Vagina (tissue), 2 donors: ENCODE data around the gene CELA3B. TPM values are rescaled to one million over a fixed set of nuclear protein-coding genes. Genes with fewer than 3 reads are reported as not detected.
"Not testable (repeated sequence)": the region's sequence is repeated elsewhere in the genome, so short reads cannot be mapped to it uniquely, and the experiment has no call there.

ENCODE experiments used
- DNase-seq, 2 donors: peaks; one replicate each; pipeline ENCODE4 v3.0.0-alpha.2; 2017; ENCODE audit errors: extremely low spot score in 2 of 2
- H3K27ac ChIP-seq: fragments of 200-600 bp; sonication (generic); one replicate; pipeline ENCODE4 v1.5.1; 2019
- H3K27me3 ChIP-seq: fragments of 200-600 bp; sonication (generic); one replicate; pipeline ENCODE4 v1.5.1; 2019
- H3K36me3 ChIP-seq, 2 donors: fragments of 200-600 bp; sonication (generic); one replicate each; pipeline ENCODE4 v1.5.1; 2017 to 2019
- H3K4me1 ChIP-seq: fragments of 200-600 bp; sonication (generic); one replicate; pipeline ENCODE4 v1.5.1; 2019
- H3K4me3 ChIP-seq, 2 donors: fragments of 200-600 bp; sonication (generic); 1 replicate in 1 of 2; 2 replicates in 1 of 2; pipeline ENCODE4 v1.5.1; 2016 to 2019
- H3K9me3 ChIP-seq: fragments of 200-600 bp; sonication (generic); one replicate; pipeline ENCODE4 v1.5.1; 2019
- CTCF ChIP-seq, 3 experiments: fragments of 450-650 bp in 2 of 3; fragments of 200-600 bp in 1 of 3; sonication (generic) in 1 of 3; IDR thresholded peaks; one replicate each; pipeline ENCODE4 v1.5.1; 2017 to 2019; ENCODE audit warnings: antibody characterized with exemption in 3 of 3, mild to moderate bottlenecking in 2 of 3, moderate library complexity in 2 of 3
- POLR2A ChIP-seq, 2 donors: fragments of 450-650 bp; IDR thresholded peaks; one replicate each; pipeline ENCODE4 v1.6.1; 2017; ENCODE audit warnings: antibody characterized with exemption in 2 of 2, mild to moderate bottlenecking in 2 of 2, moderate library complexity in 2 of 2
- POLR2AphosphoS5 ChIP-seq, 2 donors: sonication (generic); formaldehyde crosslinking; IDR thresholded peaks; one replicate each; pipeline ENCODE4 v1.9.0; 2017; ENCODE audit warnings: antibody characterized with exemption in 2 of 2, mild to moderate bottlenecking in 2 of 2, low read depth in 1 of 2; ENCODE audit not compliant: insufficient read depth in 1 of 2
- intact Hi-C: fragments of 100-400 bp; cut with DNase I; formaldehyde crosslinking; loops from one replicate; pipeline ENCODE4 v1.15.1; 2023
- small RNA-seq: library from RNA; depleted of rRNA; stranded (forward); fragments of <200 nt; gene quantifications from one replicate; pipeline ENCODE3, GENCODE V24; 2016
- total RNA-seq: library from RNA; depleted of rRNA; stranded (reverse); fragments of >200 nt; gene quantifications from one replicate; pipeline ENCODE4 v1.2.3, GENCODE V29; 2016

The CELA3B gene
- total RNA-seq, 1 donor from 2014 or later: not detected

DNA sequence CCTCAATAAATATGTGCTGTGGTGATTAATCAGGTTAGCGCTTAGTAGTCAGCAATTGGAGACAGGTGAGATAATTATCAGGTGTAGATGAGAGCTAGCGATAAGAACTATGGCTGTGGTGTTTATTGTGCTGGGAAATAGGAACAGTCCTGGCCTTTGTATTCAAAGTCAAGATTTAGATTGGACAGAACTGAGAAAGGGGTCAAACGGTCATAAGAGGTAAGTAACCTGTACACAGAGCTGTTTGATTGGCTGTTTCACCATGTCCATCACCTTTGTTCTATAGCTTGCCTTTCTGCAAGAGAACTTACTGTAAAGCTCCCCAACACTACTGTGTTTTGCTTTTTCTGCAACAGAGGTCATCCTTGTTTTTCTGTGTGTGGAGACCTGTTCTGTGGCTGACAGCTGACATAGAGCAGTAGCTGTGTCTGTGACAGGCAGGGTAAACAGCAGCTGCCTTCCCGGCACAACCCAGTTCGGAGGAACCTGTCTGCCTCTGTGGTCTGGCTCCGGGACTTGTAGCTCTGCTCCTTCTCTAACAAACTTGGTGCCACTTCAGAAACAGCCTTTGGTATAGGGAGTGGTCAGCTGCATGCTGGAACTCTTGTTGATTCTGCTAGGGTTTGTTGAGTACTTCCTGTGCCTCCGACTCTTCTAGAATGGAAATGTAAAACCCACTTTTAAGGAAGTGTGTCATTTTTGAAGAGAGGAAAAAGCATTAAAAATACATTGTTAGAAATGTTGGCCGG lies 54.6 kb downstream of the CELA3B start:
- H3K36me3 ChIP-seq: no peaks in the 10 kb centered on the region
- no peak for DNase-seq
- H3K27ac ChIP-seq: no peak overlapping the region
- TF ChIP-seq CTCF (IDR thresholded peaks at IDR 0.05) (no peak), POLR2A (IDR thresholded peaks at IDR 0.05) (no peak), POLR2AphosphoS5 (IDR thresholded peaks at IDR 0.05; ENCODE audit: insufficient read depth in 1 of 2, low read depth in 1 of 2) (no peak)
- H3K27me3 ChIP-seq: no peaks in the 10 kb centered on the region
- H3K4me1 ChIP-seq: peaks cover 4% of the 10 kb centered on the region
- intact Hi-C loops: no loop called here
- no peak overlapping the region for H3K4me3 ChIP-seq
- H3K9me3 ChIP-seq: no peaks in the 10 kb centered on the region

- not testable (repeated sequence) for H3K36me3 ChIP-seq
Observed at GRCh38 chr1:22034834-22035233, 58.0 kb downstream of the CELA3B start.

GRCh38 chr1:22037520-22037919 lies 60.7 kb downstream of the CELA3B start:
- H3K4me1 ChIP-seq: peaks cover 15% of the 10 kb centered on the region
- H3K4me3 ChIP-seq: no peak overlapping the region
- no peaks in the 10 kb centered on the region for H3K9me3 ChIP-seq
- H3K27me3 ChIP-seq: no peaks in the 10 kb centered on the region
- TF ChIP-seq POLR2A (IDR thresholded peaks at IDR 0.05): no peak
- H3K36me3 ChIP-seq: no peaks in the 10 kb centered on the region
- no peak overlapping the region for H3K27ac ChIP-seq
- intact Hi-C loops: no loop called here
- DNase-seq: no peak

More at GRCh38 chr1:22034834-22035233, 58.0 kb downstream of the CELA3B start:
- H3K9me3 ChIP-seq, H3K27ac ChIP-seq, H3K4me3 ChIP-seq, H3K4me1 ChIP-seq, DNase-seq, H3K27me3 ChIP-seq, intact Hi-C loops: not testable (repeated sequence)

- peaks cover 15% of the 10 kb centered on the region for H3K4me1 ChIP-seq
- no peak for DNase-seq
- H3K9me3 ChIP-seq: no peaks in the 10 kb centered on the region
- no peak overlapping the region for H3K27ac ChIP-seq
- no peak overlapping the region for H3K4me3 ChIP-seq
- no peak for TF ChIP-seq CTCF (IDR thresholded peaks at IDR 0.05)
- no peak for TF ChIP-seq POLR2AphosphoS5 (IDR thresholded peaks at IDR 0.05; ENCODE audit: insufficient read depth in 1 of 2, low read depth in 1 of 2)
- TF ChIP-seq POLR2A (IDR thresholded peaks at IDR 0.05): no peak
- H3K36me3 ChIP-seq: no peaks in the 10 kb centered on the region
- intact Hi-C loops: no loop called here
- no peaks in the 10 kb centered on the region for H3K27me3 ChIP-seq
Observed at GRCh38 chr1:22038036-22038435, 61.2 kb downstream of the CELA3B start.

Small RNA genes within 50 kb of the gene (small RNA-seq; reads per million reads assigned to genes)
- gene RN7SL186P (not detected), gene RN7SL386P (not detected), gene RNU6-1022P (not detected), gene RNU6-776P (not detected)

Other genes with a start within 250 kb of the CELA3B start
- gene USP48, start 193.9 kb upstream of the CELA3B start, total RNA-seq: 67.5 TPM
- gene LDLRAD2, start 164.8 kb upstream of the CELA3B start, total RNA-seq: not detected
- 179 TPM for gene HSPG2, start 39.7 kb upstream of the CELA3B start, total RNA-seq
- not detected for gene CELA3A, start 24.6 kb downstream of the CELA3B start, total RNA-seq
- 141 TPM for gene CDC42, start 75.7 kb downstream of the CELA3B start, total RNA-seq
- gene WNT4, start 166.1 kb downstream of the CELA3B start, total RNA-seq: 5.2 TPM